GM12891 (cell line): Measurements from ENCODE around the gene ARG2.

ENCODE experiments used
- PAX5 ChIP-seq: IDR thresholded peaks from 2 replicates; pipeline ENCODE4 v1.6.1; 2011; ENCODE audit warnings: low read length, moderate library complexity, mild to moderate bottlenecking; ENCODE audit not compliant: insufficient read depth, severe bottlenecking
- POLR2A ChIP-seq: IDR thresholded peaks from 2 replicates; pipeline ENCODE4 v1.6.1; 2011; ENCODE audit warnings: low read depth, low read length, control low read depth
- POLR2AphosphoS5 ChIP-seq: IDR thresholded peaks from 2 replicates; pipeline ENCODE4 v1.6.1; 2011; ENCODE audit warnings: low read depth, low read length, control low read depth
- TAF1 ChIP-seq: IDR thresholded peaks from 2 replicates; pipeline ENCODE4 v1.6.1; 2011; ENCODE audit warnings: low read depth, low read length, control low read depth

DNA sequence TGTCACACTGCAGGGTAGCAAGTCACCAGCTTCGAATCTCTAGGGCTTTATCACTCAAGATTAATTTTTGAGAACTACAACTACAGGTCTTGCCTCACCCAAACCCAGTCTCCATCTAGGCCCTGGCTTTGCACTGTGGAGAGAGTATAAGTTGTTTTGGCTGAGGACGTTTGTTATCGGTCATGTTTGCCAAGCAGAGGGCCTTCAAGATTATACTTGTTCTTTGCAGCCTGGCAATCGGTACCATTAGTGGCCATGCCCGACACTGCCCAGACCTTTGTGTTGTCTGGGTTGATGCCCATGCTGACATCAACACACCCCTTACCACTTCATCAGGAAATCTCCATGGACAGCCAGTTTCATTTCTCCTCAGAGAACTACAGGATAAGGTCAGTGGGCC, 25.7 kb downstream of the ARG2 start:
- TF ChIP-seq POLR2A (no peak), POLR2AphosphoS5 (no peak), PAX5 (no peak), TAF1 (no peak)
